Activated CD4-positive, alpha-beta T cell treated with anti-CD3 and anti-CD28 coated beads, Interleukin-2, Interleukin-4, amounts not matched to agents 100 ng/mL and 50 ng/mL, durations not matched to agents 16 hours and 8 hours (primary cell): ENCODE data around the gene MTFR1L.

ENCODE experiments used
- DNase-seq: peaks from one replicate; pipeline ENCODE4 v3.0.0-alpha.2; 2020; ENCODE audit warnings: low spot score

The MTFR1L gene

GRCh38 chr1:25792115-25792514 lies 27.6 kb upstream of the MTFR1L start:
- DNase-seq, result no peak

- no peak for DNase-seq
Measured at GRCh38 chr1:25793585-25794170, 26.1 kb upstream of the MTFR1L start.

- DNase-seq, result no peak
Measured at GRCh38 chr1:25794325-25794724, 25.4 kb upstream of the MTFR1L start.

GRCh38 chr1:25795211-25795610 lies 24.5 kb upstream of the MTFR1L start:
- no peak for DNase-seq

GRCh38 chr1:25795946-25796810 lies 23.6 kb upstream of the MTFR1L start:
- DNase-seq, result no peak

GRCh38 chr1:25796811-25797458 lies 22.8 kb upstream of the MTFR1L start:
- DNase-seq, result peak; percentile 69

GRCh38 chr1:25797939-25798338 lies 21.8 kb upstream of the MTFR1L start:
- DNase-seq, result no peak

GRCh38 chr1:25798666-25799351 lies 20.9 kb upstream of the MTFR1L start:
- DNase-seq, result no peak

GRCh38 chr1:25799352-25799934 lies 20.3 kb upstream of the MTFR1L start:
- no peak for DNase-seq

GRCh38 chr1:25799935-25800702 lies 19.6 kb upstream of the MTFR1L start, which contains the start of gene SELENON:
Gene SELENON, plus strand, starts transcription at chr1:25800193. Its CDS starts 38 bp downstream, at chr1:25800231.
- DNase-seq, result no peak

GRCh38 chr1:25800703-25801377 lies 18.9 kb upstream of the MTFR1L start:
- no peak for DNase-seq

- DNase-seq, result no peak
Measured at GRCh38 chr1:25802915-25803314, 16.8 kb upstream of the MTFR1L start.

GRCh38 chr1:25803368-25803767 lies 16.4 kb upstream of the MTFR1L start:
- DNase-seq, result no peak

- peak; percentile 31 for DNase-seq
Measured at GRCh38 chr1:25804244-25804963, 15.3 kb upstream of the MTFR1L start.

- no peak for DNase-seq
Measured at GRCh38 chr1:25804964-25805862, 14.5 kb upstream of the MTFR1L start.

- DNase-seq, result no peak
Measured at GRCh38 chr1:25805863-25806225, 13.9 kb upstream of the MTFR1L start.

- DNase-seq, result no peak
Measured at GRCh38 chr1:25806418-25806817, 13.3 kb upstream of the MTFR1L start.

GRCh38 chr1:25807480-25808390 lies 12.0 kb upstream of the MTFR1L start:
- DNase-seq, result no peak
